A549 treated with GW870086 at 1 μM for 4 hours (cell line): ENCODE data around the gene VPS41. TPM values are rescaled to one million over a fixed set of nuclear protein-coding genes. Genes with fewer than 3 reads are reported as not detected.

Experiments
- total RNA-seq: library from RNA; stranded (reverse); fragments of 200-300 nt; extraction: Qiagen RNA extraction; gene quantifications from 5 replicates; pipeline ENCODE4 v1.2.3, GENCODE V29; 2022; ENCODE audit warnings: low read depth

The VPS41 gene
- total RNA-seq = 21.0 to 29.4 TPM (median 24.6 TPM) in 5 replicates

GRCh38 chr7:38908759-38909335 is at the start of gene VPS41:
TSS of gene VPS41 (minus strand) at chr7:38909191. CDS start at chr7:38909174, 17 bp downstream.

Other genes starting within 250 kb of the VPS41 start
- not detected in 5 replicates for gene POU6F2, start 68.7 kb upstream of the VPS41 start, total RNA-seq